ENCODE data around the gene GDF15. TPM values are rescaled to one million over a fixed set of nuclear protein-coding genes. Genes with fewer than 3 reads are reported as not detected.
A peak's percentile ranks its signal among the peaks of the same experiment; 100 is the strongest.

The GDF15 gene
- total and polyA plus RNA-seq, 2 donors (not counting 1 experiment from before 2014, with no cell fraction given), result 0.19 TPM; not detected in 1

GRCh38 chr19:18342090-18342632, 43.8 kb upstream of the GDF15 start:
- intact Hi-C loops (cut with micrococcal nuclease), result no loop called here
- ATAC-seq (ENCODE audit: low read depth), result no peak
- TF ChIP-seq CTCF (IDR thresholded peaks at IDR 0.05) (no peak), EZH2 (IDR thresholded peaks at IDR 0.05; ENCODE audit: borderline replicate concordance, insufficient read depth, low read depth, low read length, poor library complexity, severe bottlenecking) (no peak)

GRCh38 chr19:18344582-18344950, 41.4 kb upstream of the GDF15 start:
- Histone ChIP-seq H3K9me3 (ENCODE audit: control extremely low read depth in 1 of 3, control insufficient read depth in 2 of 3, insufficient read depth in 1 of 3, low read length in 2 of 3) (no peaks in the 10 kb centered on the region), H3K36me3 (replicated peaks in 1 of 2; ENCODE audit: control extremely low read depth in 1 of 2, control insufficient read depth in 1 of 2, extremely low read depth in 1 of 2, insufficient read depth in 2 of 2, low read length in 1 of 2) (no peaks in the 10 kb centered on the region), H2AFZ (ENCODE audit: insufficient read depth, low read depth, low read length, poor library complexity, severe bottlenecking) (no peak overlapping the region), H4K20me1 (ENCODE audit: control insufficient read depth, insufficient read depth, low read length, poor library complexity, severe bottlenecking) (peaks cover 18% of the 10 kb centered on the region), H3K27ac (ENCODE audit: low read length in 2 of 2) (no peak overlapping the region), H3K4me2 (replicated peaks; ENCODE audit: low read depth, low read length, poor library complexity, severe bottlenecking) (no peak overlapping the region), H3K4me3 (ENCODE audit: control extremely low read depth in 1 of 5, extremely low read depth in 1 of 5, insufficient read depth in 1 of 5, low read depth in 2 of 5, low read length in 4 of 5) (no peak overlapping the region), H3K9ac (ENCODE audit: low read length) (no peak overlapping the region), H3K27me3 (replicated peaks in 1 of 4; ENCODE audit: control extremely low read depth in 1 of 4, control insufficient read depth in 3 of 4, insufficient read depth in 4 of 4, low read length in 3 of 4) (no peaks in the 10 kb centered on the region), H3K79me2 (ENCODE audit: control insufficient read depth, insufficient read depth, low read length) (peaks cover 3% of the 10 kb centered on the region), H3K4me1 (ENCODE audit: control insufficient read depth in 2 of 2, insufficient read depth in 2 of 2, low read length in 2 of 2) (peaks cover 12 to 18% of the 10 kb centered on the region in 2 donors)
- DNase-seq (no peak), ATAC-seq (ENCODE audit: low read depth) (no peak)
- H3K27ac Mint-ChIP-seq, result no peak overlapping the region
- CTCF ChIA-PET, result no interaction called here
- H3K9me3 Mint-ChIP-seq (ENCODE audit: insufficient read depth), result no peaks in the 10 kb centered on the region
- intact Hi-C loops (cut with micrococcal nuclease), result no loop called here
- H3K27me3 Mint-ChIP-seq, result no peaks in the 10 kb centered on the region
- POLR2A ChIA-PET, result no interaction called here
- 88% methylated on average over 10 of the region's 13 CpGs for WGBS (ENCODE audit: insufficient coverage)
- TF ChIP-seq CTCF (IDR thresholded peaks at IDR 0.05) (no peak), EZH2 (IDR thresholded peaks at IDR 0.05; ENCODE audit: borderline replicate concordance, insufficient read depth, low read depth, low read length, poor library complexity, severe bottlenecking) (no peak)
- H3K4me1 Mint-ChIP-seq, result peaks cover 12% of the 10 kb centered on the region
- no peak overlapping the region for H3K4me3 Mint-ChIP-seq

More at GRCh38 chr19:18342090-18342632, 43.8 kb upstream of the GDF15 start:
- no peak for DNase-seq
- H4K20me1 ChIP-seq (ENCODE audit: control insufficient read depth, insufficient read depth, low read length, poor library complexity, severe bottlenecking), result peaks cover 12% of the 10 kb centered on the region
- peaks cover 13 to 18% of the 10 kb centered on the region in 2 donors for H3K4me1 ChIP-seq (ENCODE audit: control insufficient read depth in 2 of 2, insufficient read depth in 2 of 2, low read length in 2 of 2)
- H3K4me1 Mint-ChIP-seq, result peaks cover 13% of the 10 kb centered on the region
- POLR2A ChIA-PET, result interaction anchor here (0.7 kb wide), 2 partner anchors 22 to 24 kb away, joined by 3 to 5 read pairs; no protein-coding TSS in a partner anchor
- no peak overlapping the region for H2AFZ ChIP-seq (ENCODE audit: insufficient read depth, low read depth, low read length, poor library complexity, severe bottlenecking)
- peak overlapping the region; percentile 32 for H3K4me3 Mint-ChIP-seq
- H3K27me3 Mint-ChIP-seq, result no peaks in the 10 kb centered on the region
- H3K9me3 ChIP-seq (ENCODE audit: control extremely low read depth in 1 of 3, control insufficient read depth in 2 of 3, insufficient read depth in 1 of 3, low read length in 2 of 3), result no peaks in the 10 kb centered on the region
- 93% methylated on average over 7 of the region's 8 CpGs for WGBS (ENCODE audit: insufficient coverage)
- CTCF ChIA-PET, result interaction anchor here (0.6 to 1.7 kb wide), 6 partner anchors 13 to 134 kb away, joined by 3 to 5 read pairs (median 4); no protein-coding TSS in a partner anchor
- no peak overlapping the region for H3K4me3 ChIP-seq (ENCODE audit: control extremely low read depth in 1 of 5, extremely low read depth in 1 of 5, insufficient read depth in 1 of 5, low read depth in 2 of 5, low read length in 4 of 5)
- H3K9me3 Mint-ChIP-seq (ENCODE audit: insufficient read depth), result no peaks in the 10 kb centered on the region
- H3K36me3 ChIP-seq (replicated peaks in 1 of 2; ENCODE audit: control extremely low read depth in 1 of 2, control insufficient read depth in 1 of 2, extremely low read depth in 1 of 2, insufficient read depth in 2 of 2, low read length in 1 of 2), result no peaks in the 10 kb centered on the region
- peaks cover 3% of the 10 kb centered on the region for H3K79me2 ChIP-seq (ENCODE audit: control insufficient read depth, insufficient read depth, low read length)
- no peak overlapping the region for H3K4me2 ChIP-seq (replicated peaks; ENCODE audit: low read depth, low read length, poor library complexity, severe bottlenecking)
- no peak overlapping the region for H3K9ac ChIP-seq (ENCODE audit: low read length)
- no peaks in the 10 kb centered on the region for H3K27me3 ChIP-seq (replicated peaks in 1 of 4; ENCODE audit: control extremely low read depth in 1 of 4, control insufficient read depth in 3 of 4, insufficient read depth in 4 of 4, low read length in 3 of 4)
- H3K27ac ChIP-seq (ENCODE audit: low read length in 2 of 2), result no peak overlapping the region
- H3K27ac Mint-ChIP-seq, result no peak overlapping the region
